Osteoblast (primary cell): ENCODE measurements around the gene SMC6. TPM values are rescaled to one million over a fixed set of nuclear protein-coding genes. Genes with fewer than 3 reads are reported as not detected.

Source experiments
- DNase-seq: peaks from one replicate; pipeline ENCODE4 v3.0.0; 2011; ENCODE audit warnings: low spot score, mixed read lengths; ENCODE audit not compliant: insufficient read length; ENCODE audit errors: missing footprints
- H2AFZ ChIP-seq: 2 replicates; pipeline ENCODE4 v1.6.0; 2011; ENCODE audit warnings: mild to moderate bottlenecking, low read length
- H3K27ac ChIP-seq: 2 replicates; pipeline ENCODE4 v1.5.1; 2011; ENCODE audit warnings: mild to moderate bottlenecking, low read depth, low read length, moderate library complexity
- H3K27me3 ChIP-seq: 2 replicates; pipeline ENCODE4 v1.6.0; 2012; ENCODE audit warnings: mild to moderate bottlenecking, control low read depth, inconsistent platforms, low read length, moderate library complexity; ENCODE audit not compliant: insufficient read depth
- H3K36me3 ChIP-seq: 2 replicates; pipeline ENCODE4 v1.5.1; 2011; ENCODE audit warnings: mild to moderate bottlenecking, low read length, control low read depth, moderate library complexity; ENCODE audit not compliant: insufficient read depth
- H3K4me1 ChIP-seq: 2 replicates; pipeline ENCODE4 v1.5.1; 2011; ENCODE audit warnings: mild to moderate bottlenecking, low read length, control low read depth, moderate library complexity; ENCODE audit not compliant: insufficient read depth
- H3K4me2 ChIP-seq: 2 replicates; pipeline ENCODE4 v1.6.0; 2011; ENCODE audit warnings: mild to moderate bottlenecking, low read length; ENCODE audit not compliant: insufficient read depth
- H3K4me3 ChIP-seq: fragments of 200-600 bp; sonication (generic); 3 replicates; pipeline ENCODE4 v1.5.1; 2012; ENCODE audit warnings: mild to moderate bottlenecking, low read length, inconsistent platforms; ENCODE audit not compliant: insufficient read depth
- H3K79me2 ChIP-seq: 2 replicates; pipeline ENCODE4 v1.6.0; 2012; ENCODE audit warnings: mild to moderate bottlenecking, low read length, control low read depth, inconsistent platforms; ENCODE audit not compliant: insufficient read depth
- H3K9me3 ChIP-seq: 2 replicates; pipeline ENCODE4 v1.5.1; 2011; ENCODE audit warnings: low read depth, low read length, control low read depth
- H4K20me1 ChIP-seq: 2 replicates; pipeline ENCODE4 v1.6.0; 2012; ENCODE audit warnings: mild to moderate bottlenecking, low read length, control low read depth; ENCODE audit not compliant: insufficient read depth
- total RNA-seq: library from RNA; depleted of rRNA; stranded (reverse); fragments of >200 nt; gene quantifications from 2 replicates; pipeline ENCODE4 v1.2.3, GENCODE V29; 2012
- TF ChIP-seq, protein P1 (sequence below): IDR thresholded peaks from 2 replicates; pipeline ENCODE4 v1.5.1; 2011; ENCODE audit warnings: mild to moderate bottlenecking, low read depth, low read length, moderate library complexity; ENCODE audit errors: extremely low read depth

The SMC6 gene
- total RNA-seq, 1 donor: 22.4 TPM

DNA sequence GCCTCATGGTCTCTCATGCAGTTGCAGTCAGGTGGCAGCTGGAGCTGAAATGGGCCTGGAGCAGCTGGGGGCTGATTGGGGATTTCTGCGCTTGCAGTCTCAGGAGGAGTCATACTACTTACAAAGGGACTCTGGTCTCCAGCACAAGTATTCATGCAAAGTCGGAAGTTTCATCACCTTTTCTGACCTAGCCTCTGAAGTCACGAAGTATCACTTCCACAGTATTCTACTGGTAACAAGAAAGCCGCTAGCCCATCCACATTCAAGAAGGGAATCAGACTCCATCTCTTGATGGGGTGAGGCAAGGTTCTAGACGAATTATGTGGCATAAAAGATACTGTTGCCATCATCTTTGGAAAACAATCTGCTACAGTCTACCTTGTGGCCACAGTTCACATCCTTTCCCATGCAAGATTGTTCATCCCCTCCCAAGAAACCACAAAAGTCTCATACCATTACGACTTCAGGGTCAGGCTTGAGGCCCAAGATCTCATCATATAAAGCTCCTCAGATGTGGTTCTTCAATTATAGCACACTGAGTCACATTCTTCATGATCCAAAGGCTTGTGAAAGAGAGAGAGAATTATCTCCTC is 95.3 kb downstream of the SMC6 start:
- Histone ChIP-seq H3K27ac (peak overlapping the region; percentile 65), H3K4me2 (no peak overlapping the region), H3K36me3 (no peaks in the 10 kb centered on the region), H3K4me3 (no peak overlapping the region), H3K9me3 (no peaks in the 10 kb centered on the region), H3K79me2 (no peaks in the 10 kb centered on the region), H4K20me1 (no peaks in the 10 kb centered on the region), H3K27me3 (no peaks in the 10 kb centered on the region), H2AFZ (no peak overlapping the region), H3K4me1 (peaks cover 4% of the 10 kb centered on the region)
- TF ChIP-seq, protein P1, sequence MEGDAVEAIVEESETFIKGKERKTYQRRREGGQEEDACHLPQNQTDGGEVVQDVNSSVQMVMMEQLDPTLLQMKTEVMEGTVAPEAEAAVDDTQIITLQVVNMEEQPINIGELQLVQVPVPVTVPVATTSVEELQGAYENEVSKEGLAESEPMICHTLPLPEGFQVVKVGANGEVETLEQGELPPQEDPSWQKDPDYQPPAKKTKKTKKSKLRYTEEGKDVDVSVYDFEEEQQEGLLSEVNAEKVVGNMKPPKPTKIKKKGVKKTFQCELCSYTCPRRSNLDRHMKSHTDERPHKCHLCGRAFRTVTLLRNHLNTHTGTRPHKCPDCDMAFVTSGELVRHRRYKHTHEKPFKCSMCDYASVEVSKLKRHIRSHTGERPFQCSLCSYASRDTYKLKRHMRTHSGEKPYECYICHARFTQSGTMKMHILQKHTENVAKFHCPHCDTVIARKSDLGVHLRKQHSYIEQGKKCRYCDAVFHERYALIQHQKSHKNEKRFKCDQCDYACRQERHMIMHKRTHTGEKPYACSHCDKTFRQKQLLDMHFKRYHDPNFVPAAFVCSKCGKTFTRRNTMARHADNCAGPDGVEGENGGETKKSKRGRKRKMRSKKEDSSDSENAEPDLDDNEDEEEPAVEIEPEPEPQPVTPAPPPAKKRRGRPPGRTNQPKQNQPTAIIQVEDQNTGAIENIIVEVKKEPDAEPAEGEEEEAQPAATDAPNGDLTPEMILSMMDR: no peak
- no peak for DNase-seq

DNA sequence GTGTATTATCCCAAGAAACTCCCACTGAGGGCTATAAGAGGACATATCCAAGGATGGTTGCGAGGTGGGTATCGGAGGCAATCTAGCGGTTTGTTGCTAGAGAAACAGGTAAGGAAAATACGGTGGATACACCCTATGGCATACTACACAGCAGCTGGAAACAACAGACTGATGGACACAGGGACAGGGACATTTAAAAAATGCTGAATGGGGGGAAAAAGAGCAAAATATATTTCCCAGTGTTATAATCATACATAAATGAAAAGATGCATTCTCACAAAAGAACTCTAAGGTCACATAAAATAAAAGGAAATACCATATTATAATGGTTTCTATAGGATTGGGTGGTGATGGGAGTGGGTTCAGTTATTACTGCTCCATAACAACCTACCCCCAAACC is 95.9 kb downstream of the SMC6 start:
- no peaks in the 10 kb centered on the region for H3K79me2 ChIP-seq
- H3K4me3 ChIP-seq: no peak overlapping the region
- no peak for DNase-seq
- no peaks in the 10 kb centered on the region for H3K27me3 ChIP-seq
- no peaks in the 10 kb centered on the region for H3K36me3 ChIP-seq
- peak overlapping the region; percentile 65 for H3K27ac ChIP-seq
- no peaks in the 10 kb centered on the region for H4K20me1 ChIP-seq
- H3K4me2 ChIP-seq: no peak overlapping the region
- H3K4me1 ChIP-seq: peaks cover 4% of the 10 kb centered on the region
- no peak overlapping the region for H2AFZ ChIP-seq
- TF ChIP-seq, protein P1: no peak
- H3K9me3 ChIP-seq: no peaks in the 10 kb centered on the region

DNA sequence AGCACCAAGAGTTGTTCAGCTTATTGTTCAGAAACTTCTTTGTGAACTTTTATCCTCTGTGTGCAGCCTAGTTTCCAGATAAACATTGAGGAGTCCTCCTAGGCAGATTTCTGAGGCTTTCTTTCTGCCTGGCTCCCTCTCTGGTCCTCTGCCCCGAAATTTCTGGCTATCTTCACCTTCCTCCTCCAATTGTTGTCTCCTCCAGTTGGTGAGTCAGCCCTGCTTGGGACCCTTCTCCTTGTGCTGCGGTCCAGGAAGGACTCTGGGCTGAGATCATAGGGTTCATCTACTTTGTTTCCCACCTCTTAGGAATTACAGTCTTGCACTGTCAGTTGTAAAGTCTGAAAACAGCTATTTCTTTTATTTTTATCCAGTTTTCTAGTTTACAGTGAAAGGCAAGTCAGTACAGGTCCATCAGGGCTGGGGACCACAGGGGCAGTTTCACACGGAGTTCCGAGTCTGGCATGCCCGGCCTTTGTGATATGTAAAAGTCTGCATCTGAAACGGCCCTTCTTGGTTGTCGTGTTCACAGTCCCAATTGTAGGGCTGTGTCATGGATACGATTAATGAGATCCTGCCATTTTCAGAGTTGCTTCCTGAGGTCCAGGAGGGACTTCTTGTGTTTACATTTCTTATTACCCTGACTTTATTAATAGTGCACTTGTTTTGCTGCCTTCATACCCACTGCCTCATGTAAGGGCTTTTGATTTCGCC is 100.8 kb downstream of the SMC6 start:
- no peak overlapping the region for H3K4me3 ChIP-seq
- H3K36me3 ChIP-seq: no peaks in the 10 kb centered on the region
- TF ChIP-seq, protein P1: no peak
- H3K4me1 ChIP-seq: no peaks in the 10 kb centered on the region
- no peak for DNase-seq
- H3K79me2 ChIP-seq: no peaks in the 10 kb centered on the region
- no peaks in the 10 kb centered on the region for H3K9me3 ChIP-seq
- no peak overlapping the region for H3K27ac ChIP-seq
- H4K20me1 ChIP-seq: no peaks in the 10 kb centered on the region
- H2AFZ ChIP-seq: no peak overlapping the region
- H3K4me2 ChIP-seq: no peak overlapping the region
- no peaks in the 10 kb centered on the region for H3K27me3 ChIP-seq

DNA sequence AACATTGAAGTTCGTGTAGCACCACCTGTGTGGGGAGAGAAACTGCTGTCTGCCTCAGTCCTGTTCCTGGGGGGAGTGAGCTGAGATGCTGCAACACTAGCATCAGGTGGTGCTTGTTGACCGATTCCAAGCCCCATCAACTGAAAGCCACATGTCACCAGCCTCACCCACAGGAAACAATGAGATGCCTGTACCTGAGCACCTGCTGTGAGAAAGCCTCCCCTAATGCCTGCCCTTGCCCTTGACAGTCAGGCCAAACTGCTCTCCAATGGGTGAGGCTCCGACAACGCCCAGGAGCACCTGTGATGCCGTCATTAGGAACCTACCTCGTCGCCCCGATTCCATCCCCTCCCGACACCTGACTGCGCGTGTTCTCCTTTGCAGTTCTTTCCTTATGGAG is 104.6 kb downstream of the SMC6 start:
- Histone ChIP-seq H3K27me3 (no peaks in the 10 kb centered on the region), H3K27ac (no peak overlapping the region), H4K20me1 (no peaks in the 10 kb centered on the region), H3K79me2 (no peaks in the 10 kb centered on the region), H3K9me3 (no peaks in the 10 kb centered on the region), H3K4me1 (peaks cover 21% of the 10 kb centered on the region), H3K4me3 (no peak overlapping the region), H3K36me3 (no peaks in the 10 kb centered on the region), H2AFZ (no peak overlapping the region), H3K4me2 (no peak overlapping the region)
- DNase-seq: no peak
- TF ChIP-seq, protein P1: no peak
